Right lobe of liver (tissue), 6 donors: ENCODE measurements around the gene R3HDM2. TPM values are rescaled to one million over a fixed set of nuclear protein-coding genes. Genes with fewer than 3 reads are reported as not detected.
A peak's percentile ranks its signal among the peaks of the same experiment; 100 is the strongest.
"Not testable (repeated sequence)": the region's sequence is repeated elsewhere in the genome, so short reads cannot be mapped to it uniquely, and the experiment has no call there.

Experiments used
- ATAC-seq, 4 donors: fragments of 200-7000 bp; cut with Tn5 transposase; one replicate each; pipeline ENCODE4 v1.9.1; 2020; ENCODE audit warnings: mild to moderate bottlenecking in 4 of 4, moderate library complexity in 4 of 4
- DNase-seq, 3 donors: peaks; one replicate each; pipeline ENCODE4 v3.0.0-alpha.2; 2020
- H3K27ac ChIP-seq, 3 donors: fragments of 200-600 bp; one replicate each; pipeline ENCODE4 v1.8.0; 2022
- H3K27me3 ChIP-seq, 2 donors: fragments of 200-600 bp; one replicate each; pipeline ENCODE4 v1.8.0; 2022
- H3K36me3 ChIP-seq, 4 donors: fragments of 200-600 bp; sonication (generic) in 1 of 4; one replicate each; pipeline versions ENCODE4 v1.5.1 to v1.8.0; 2017 to 2022; ENCODE audit warnings: control low read depth in 1 of 4
- H3K4me1 ChIP-seq, 4 donors: fragments of 200-600 bp; sonication (generic) in 1 of 4; one replicate each; pipeline versions ENCODE4 v1.5.1 to v1.8.0; 2017 to 2022; ENCODE audit warnings: control low read depth in 1 of 4
- H3K4me3 ChIP-seq, 3 donors: fragments of 200-600 bp; one replicate each; pipeline ENCODE4 v1.8.0; 2022
- H3K9me3 ChIP-seq, 4 donors: fragments of 200-600 bp; sonication (generic) in 1 of 4; one replicate each; pipeline versions ENCODE4 v1.5.1 to v1.8.0; 2017 to 2022; ENCODE audit warnings: control low read depth in 1 of 4
- POLR2A ChIP-seq: fragments of 450-650 bp; IDR thresholded peaks from one replicate; pipeline ENCODE4 v1.6.1; 2017; ENCODE audit warnings: antibody characterized with exemption, mild to moderate bottlenecking
- WGBS: methylation state at CpG from one replicate; pipeline ENCODE4 v1.1.6; 2018; ENCODE audit warnings: low coverage, low lambda C conversion rate; ENCODE audit not compliant: insufficient coverage; ENCODE audit errors: missing lambda C conversion rate; 5-methylcytosine and 5-hydroxymethylcytosine counted together
- intact Hi-C, 2 donors: fragments of 100-400 bp; cut with DNase I; formaldehyde crosslinking; loops; one replicate each; pipeline versions ENCODE4 v1.11.2 to v1.14.1; 2022
- total RNA-seq, 6 experiments: library from RNA; depleted of rRNA in 2 of 6; stranded (reverse); fragments of >200 nt in 2 of 6; fragmentation: NEBNext Ultra II Directional in 3 of 6; extraction: Animal tissue kit (Norgen Biotek cat#: 25700) in 3 of 6; gene quantifications; one replicate each; pipeline versions ENCODE4 v1.1.0 to v1.2.4, GENCODE V29; 2016 to 2023
- TF ChIP-seq, protein P1 (sequence below), 4 donors: fragments of 200-600 bp in 3 of 4; fragments of 450-650 bp in 1 of 4; IDR thresholded peaks; one replicate each; pipeline versions ENCODE4 v1.5.1 to v1.8.0; 2016 to 2022; ENCODE audit warnings: antibody characterized with exemption in 4 of 4, mild to moderate bottlenecking in 2 of 4
- donor health status: DM: no; HTN: yes; CAD: no.
- donor health status: DM: no; HTN: no; CAD: no.
- donor health status: DM: no; HTN: no; CAD: no.
- donor health status: DM: no; HTN: yes; CAD: no.
- donor health status: DM: no; HTN: yes; CAD: no.

Gene R3HDM2
- total RNA-seq, 6 experiments from 2014 or later: 25.3 to 48.0 (median 35.9) TPM

DNA sequence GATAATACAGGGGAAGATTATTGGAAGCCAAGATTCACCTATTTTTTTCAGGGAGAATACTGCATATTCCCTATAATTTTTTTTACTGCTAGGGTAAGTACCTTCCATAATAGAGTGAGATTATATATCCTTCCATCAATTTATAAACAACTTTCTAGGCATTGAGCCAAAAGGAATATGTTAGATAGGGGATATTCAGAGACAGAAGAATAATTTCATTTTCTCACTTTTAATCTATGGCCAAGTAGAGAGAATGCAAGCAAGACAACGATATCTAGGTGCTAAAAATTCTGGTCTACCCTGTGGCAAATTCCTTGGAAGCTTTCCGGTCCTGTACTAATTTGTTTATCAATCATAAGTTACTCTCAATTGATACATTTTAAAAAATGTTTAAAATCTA lies 110.2 kb downstream of the R3HDM2 start:
- ATAC-seq: no peak
- no peaks in the 10 kb centered on the region for H3K36me3 ChIP-seq
- DNase-seq: no peak
- H3K27ac ChIP-seq: no peak overlapping the region
- H3K9me3 ChIP-seq: no peaks in the 10 kb centered on the region
- intact Hi-C loops: no loop called here
- H3K4me1 ChIP-seq: no peaks in the 10 kb centered on the region
- TF ChIP-seq POLR2A: no peak
- TF ChIP-seq, protein P1, sequence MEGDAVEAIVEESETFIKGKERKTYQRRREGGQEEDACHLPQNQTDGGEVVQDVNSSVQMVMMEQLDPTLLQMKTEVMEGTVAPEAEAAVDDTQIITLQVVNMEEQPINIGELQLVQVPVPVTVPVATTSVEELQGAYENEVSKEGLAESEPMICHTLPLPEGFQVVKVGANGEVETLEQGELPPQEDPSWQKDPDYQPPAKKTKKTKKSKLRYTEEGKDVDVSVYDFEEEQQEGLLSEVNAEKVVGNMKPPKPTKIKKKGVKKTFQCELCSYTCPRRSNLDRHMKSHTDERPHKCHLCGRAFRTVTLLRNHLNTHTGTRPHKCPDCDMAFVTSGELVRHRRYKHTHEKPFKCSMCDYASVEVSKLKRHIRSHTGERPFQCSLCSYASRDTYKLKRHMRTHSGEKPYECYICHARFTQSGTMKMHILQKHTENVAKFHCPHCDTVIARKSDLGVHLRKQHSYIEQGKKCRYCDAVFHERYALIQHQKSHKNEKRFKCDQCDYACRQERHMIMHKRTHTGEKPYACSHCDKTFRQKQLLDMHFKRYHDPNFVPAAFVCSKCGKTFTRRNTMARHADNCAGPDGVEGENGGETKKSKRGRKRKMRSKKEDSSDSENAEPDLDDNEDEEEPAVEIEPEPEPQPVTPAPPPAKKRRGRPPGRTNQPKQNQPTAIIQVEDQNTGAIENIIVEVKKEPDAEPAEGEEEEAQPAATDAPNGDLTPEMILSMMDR (IDR thresholded peaks at IDR 0.05): no peak
- 86% methylated on average over 2 of the region's 2 CpGs for WGBS
- H3K27me3 ChIP-seq: no peaks in the 10 kb centered on the region
- H3K4me3 ChIP-seq: no peak overlapping the region

DNA sequence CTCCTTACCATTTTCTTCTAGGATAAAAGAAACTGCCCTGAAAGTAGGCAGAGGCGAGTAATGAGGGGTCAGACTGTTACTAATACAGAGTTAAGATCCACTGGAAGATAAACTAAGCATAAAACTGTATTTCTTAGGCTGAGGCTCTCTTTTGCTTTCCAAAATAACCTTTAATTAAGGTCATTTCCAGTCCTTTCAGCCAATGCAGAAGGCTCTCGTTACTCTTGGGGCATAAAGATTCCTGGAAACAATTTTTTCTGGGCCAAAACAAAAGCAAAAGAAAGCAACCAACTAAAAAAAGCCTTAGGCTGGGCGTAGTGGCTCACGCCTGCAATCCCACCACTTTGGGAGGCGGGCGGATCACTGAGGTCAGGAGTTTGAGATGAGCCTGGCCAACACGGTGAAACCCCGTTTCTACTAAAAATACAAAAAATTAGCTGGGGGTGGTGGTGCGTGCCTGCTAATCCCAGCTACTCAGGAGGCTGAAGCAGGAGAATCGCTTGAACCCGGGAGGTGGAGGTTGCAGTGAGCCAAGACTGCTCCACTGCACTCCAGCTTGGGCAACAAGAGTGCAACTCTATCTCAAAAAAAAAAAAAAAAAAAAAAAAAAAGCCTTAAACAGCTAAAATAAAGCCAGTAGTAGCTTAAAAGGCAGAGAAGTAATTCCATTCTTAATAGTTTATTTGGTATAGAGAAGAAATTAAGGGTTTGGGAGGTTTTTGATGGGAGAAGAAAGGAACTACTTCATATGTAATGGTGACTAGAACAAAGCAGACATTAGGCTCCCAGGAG lies 111.0 kb downstream of the R3HDM2 start:
- no peaks in the 10 kb centered on the region for H3K9me3 ChIP-seq
- no peak for TF ChIP-seq POLR2A
- TF ChIP-seq, protein P1 (IDR thresholded peaks at IDR 0.05): no peak
- no peak overlapping the region for H3K4me3 ChIP-seq
- intact Hi-C loops: no loop called here
- H3K27me3 ChIP-seq: no peaks in the 10 kb centered on the region
- DNase-seq (no peak), ATAC-seq (no peak)
- WGBS: 95% methylated on average over 8 of the region's 11 CpGs
- H3K27ac ChIP-seq: no peak overlapping the region
- H3K4me1 ChIP-seq: no peaks in the 10 kb centered on the region
- no peaks in the 10 kb centered on the region for H3K36me3 ChIP-seq

DNA sequence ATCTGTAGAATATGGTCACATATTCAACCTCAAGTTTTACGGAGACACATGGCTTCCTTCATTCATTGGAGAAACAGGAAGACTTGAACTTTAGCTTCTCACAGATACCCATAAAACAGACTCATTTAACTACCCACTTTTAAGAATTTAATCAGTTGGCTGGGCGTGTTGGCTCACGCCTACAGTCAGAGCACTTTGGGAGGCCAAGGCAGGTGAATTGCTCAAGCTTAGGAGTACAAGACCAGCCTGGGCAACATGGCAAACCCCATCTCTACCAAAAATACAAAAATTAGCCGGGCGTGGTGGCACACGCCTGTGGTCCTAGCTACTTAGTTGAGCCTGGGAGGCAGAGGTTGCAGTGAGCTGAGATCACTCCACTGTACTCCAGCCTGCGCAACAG lies 115.2 kb downstream of the R3HDM2 start:
- Histone ChIP-seq H3K4me3 (no peak overlapping the region), H3K27ac (no peak overlapping the region), H3K36me3 (no peaks in the 10 kb centered on the region), H3K27me3 (no peaks in the 10 kb centered on the region), H3K9me3 (no peaks in the 10 kb centered on the region), H3K4me1 (no peaks in the 10 kb centered on the region)
- DNase-seq (no peak), ATAC-seq (no peak)
- WGBS: 97% methylated on average over 5 of the region's 7 CpGs
- intact Hi-C loops: no loop called here
- TF ChIP-seq POLR2A: no peak
- TF ChIP-seq, protein P1 (IDR thresholded peaks at IDR 0.05): no peak

DNA sequence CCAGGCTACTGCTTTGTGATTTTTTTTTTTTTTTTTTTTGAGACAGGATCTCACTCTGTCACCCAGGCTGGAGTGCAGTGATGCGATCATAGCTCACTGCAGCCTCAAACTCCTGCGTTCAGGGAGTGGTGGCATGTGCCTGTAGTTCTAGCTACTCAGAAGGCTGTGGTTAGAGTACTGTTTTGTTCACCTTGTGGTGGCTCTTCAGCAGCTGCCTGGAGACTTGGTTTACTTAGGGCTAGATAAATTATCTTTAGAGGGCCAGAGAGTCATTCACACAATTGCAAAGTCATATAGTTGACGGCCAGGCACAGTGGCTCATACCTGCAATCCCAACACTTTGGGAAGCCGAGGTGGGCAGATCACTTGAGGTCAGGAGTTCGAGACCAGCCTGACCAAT lies 118.6 kb downstream of the R3HDM2 start:
- H3K27ac ChIP-seq, H3K9me3 ChIP-seq, intact Hi-C loops, H3K4me3 ChIP-seq, H3K27me3 ChIP-seq, H3K4me1 ChIP-seq, DNase-seq, ATAC-seq: not testable (repeated sequence)
- H3K36me3 ChIP-seq: peaks cover 0 to 13% (median 2%) of the 10 kb centered on the region in 4 donors
- WGBS: 94% methylated on average over 5 of the region's 5 CpGs

DNA sequence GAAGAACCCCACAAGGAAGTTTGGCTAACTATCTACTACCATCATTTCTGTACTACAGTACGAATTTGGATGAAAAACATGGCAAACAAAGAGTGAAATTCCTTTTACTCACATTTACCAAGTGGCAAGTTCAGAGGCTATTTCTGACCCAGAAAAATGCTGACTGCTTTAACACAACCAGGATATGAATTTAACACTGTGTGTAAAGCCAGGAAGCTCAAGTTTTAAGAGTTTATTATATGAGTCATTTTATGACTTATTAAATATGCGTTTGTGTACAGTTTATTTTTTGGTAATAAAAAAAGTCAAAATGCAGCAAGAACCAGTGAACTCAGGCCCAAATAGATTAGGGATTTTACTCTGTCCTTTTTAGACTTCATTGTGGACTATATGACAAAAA lies 121.4 kb downstream of the R3HDM2 start:
- WGBS: 33% methylated on average over 2 of the region's 2 CpGs
- Histone ChIP-seq H3K27ac (no peak overlapping the region), H3K27me3 (no peaks in the 10 kb centered on the region), H3K4me3 (no peak overlapping the region), H3K9me3 (no peaks in the 10 kb centered on the region), H3K36me3 (peaks cover 0 to 13% (median 2%) of the 10 kb centered on the region in 4 donors), H3K4me1 (no peaks in the 10 kb centered on the region)
- ATAC-seq (peak in 1 of 4 donors; percentile 9), DNase-seq (no peak)
- intact Hi-C loops: loop anchor here in 1 of 2 donors (10.0 kb wide), 1 partner anchor 115 kb away; no protein-coding TSS in a partner anchor
- no peak for TF ChIP-seq POLR2A
- TF ChIP-seq, protein P1 (IDR thresholded peaks at IDR 0.05): no peak
